T-helper 1 cell treated with Interleukin-12 subunit alpha and Interleukin-12 subunit beta and Interleukin-4 antibody, amounts not matched to agents 30 ng/mL and 1 ng/mL, for 36 hours (primary cell): ENCODE data around the gene GRIP1. TPM values are rescaled to one million over a fixed set of nuclear protein-coding genes. Genes with fewer than 3 reads are reported as not detected.

ENCODE experiments used
- intact Hi-C: fragments of 100-400 bp; cut with micrococcal nuclease; formaldehyde crosslinking; loops from one replicate; pipeline ENCODE4 v1.15.1; 2024
- total RNA-seq: library from RNA; stranded (reverse); gene quantifications from 2 replicates; pipeline ENCODE4 v1.2.3, GENCODE V29; 2022

The GRIP1 gene
- total RNA-seq, 1 donor from 2014 or later, result not detected

- intact Hi-C loops, result no loop called here
These were observed 279.7 kb downstream of the GRIP1 start for GRCh38 chr12:66398931-66399910.

- intact Hi-C loops, result no loop called here
These were observed 281.1 kb downstream of the GRIP1 start for GRCh38 chr12:66397574-66398290.

GRCh38 chr12:66393890-66394289 is 285.0 kb downstream of the GRIP1 start:
- intact Hi-C loops, result no loop called here

- intact Hi-C loops, result no loop called here
These were observed 286.5 kb downstream of the GRIP1 start for GRCh38 chr12:66392266-66392915.

- intact Hi-C loops, result no loop called here
These were observed 290.4 kb downstream of the GRIP1 start for GRCh38 chr12:66388517-66388916.

- intact Hi-C loops, result no loop called here
These were observed 291.8 kb downstream of the GRIP1 start for GRCh38 chr12:66387117-66387516.

GRCh38 chr12:66380769-66381535 is 297.9 kb downstream of the GRIP1 start:
- intact Hi-C loops, result no loop called here

- intact Hi-C loops, result no loop called here
These were observed 299.3 kb downstream of the GRIP1 start for GRCh38 chr12:66379616-66380015.

GRCh38 chr12:66375560-66375959 is 303.3 kb downstream of the GRIP1 start:
- intact Hi-C loops, result no loop called here

- intact Hi-C loops, result no loop called here
These were observed 306.9 kb downstream of the GRIP1 start for GRCh38 chr12:66371982-66372381.

GRCh38 chr12:66367015-66367667 is 311.7 kb downstream of the GRIP1 start:
- intact Hi-C loops, result no loop called here

GRCh38 chr12:66365718-66366490 is 313.0 kb downstream of the GRIP1 start:
- intact Hi-C loops, result no loop called here

GRCh38 chr12:66361703-66362102 is 317.2 kb downstream of the GRIP1 start:
- intact Hi-C loops, result no loop called here

- intact Hi-C loops, result no loop called here
These were observed 319.6 kb downstream of the GRIP1 start for GRCh38 chr12:66359300-66359699.

- intact Hi-C loops, result no loop called here
These were observed 324.6 kb downstream of the GRIP1 start for GRCh38 chr12:66354291-66354690.

- intact Hi-C loops, result no loop called here
These were observed 326.0 kb downstream of the GRIP1 start for GRCh38 chr12:66352899-66353298.

- intact Hi-C loops, result no loop called here
These were observed 326.7 kb downstream of the GRIP1 start for GRCh38 chr12:66352197-66352596.

- intact Hi-C loops, result no loop called here
These were observed 327.6 kb downstream of the GRIP1 start for GRCh38 chr12:66351301-66351700.

- intact Hi-C loops, result no loop called here
These were observed 332.9 kb downstream of the GRIP1 start for GRCh38 chr12:66345956-66346355.

- intact Hi-C loops, result no loop called here
These were observed 333.7 kb downstream of the GRIP1 start for GRCh38 chr12:66345212-66345611.
